GM12874 (cell line): Measurements from ENCODE around the gene G6PD.

Source experiments
- CTCF ChIP-seq: IDR thresholded peaks from 2 replicates; pipeline ENCODE4 v1.5.1; 2011; ENCODE audit warnings: low read depth, mild to moderate bottlenecking, control low read depth, low read length, moderate library complexity; ENCODE audit not compliant: insufficient read depth

Gene G6PD

DNA sequence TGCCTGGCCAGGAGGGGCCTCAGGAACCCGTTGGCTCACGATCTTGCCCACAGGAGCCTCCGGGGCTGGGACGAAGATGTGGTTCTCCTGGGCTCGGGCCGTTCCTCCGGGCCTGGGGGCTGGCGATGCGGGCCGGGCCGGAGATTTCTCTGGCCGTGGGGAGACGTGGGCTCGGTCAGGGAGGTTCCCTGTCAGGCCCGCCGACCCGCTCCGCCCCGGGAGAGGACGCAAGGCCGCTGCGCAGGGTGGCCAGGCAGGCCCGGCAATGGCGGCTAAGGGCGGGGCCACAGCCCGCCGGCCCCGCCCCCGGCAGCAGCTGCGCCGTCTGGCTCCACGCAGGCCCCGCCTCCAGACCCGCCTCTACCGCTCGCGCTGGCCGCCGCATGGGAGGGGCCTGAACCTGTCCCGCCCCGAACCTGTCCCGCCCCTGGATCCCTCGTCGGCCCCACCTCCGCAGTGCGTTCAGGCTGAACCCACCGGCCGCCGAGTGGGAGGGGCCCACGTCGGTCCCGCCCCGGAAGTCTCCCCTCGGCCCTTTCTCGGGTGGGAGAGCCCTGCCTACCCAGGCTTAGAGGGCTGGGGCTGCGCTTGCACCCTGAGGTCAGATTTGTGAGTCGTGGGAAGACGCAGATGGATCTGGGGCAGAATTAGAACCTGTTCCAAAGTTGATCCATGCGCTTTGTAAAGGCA is 30.5 kb downstream of the G6PD start, which contains the start of gene FAM3A:
FAM3A (minus strand) TSS at position 267 of the 690 bp plus-strand sequence. CDS start 460 bp downstream, outside the sequence.
- no peak for TF ChIP-seq CTCF

- no peak for TF ChIP-seq CTCF
Measured at GRCh38 chrX:154515090-154515965, 31.3 kb downstream of the G6PD start.

GRCh38 chrX:154513716-154514115 is 32.9 kb downstream of the G6PD start:
- no peak for TF ChIP-seq CTCF

- no peak for TF ChIP-seq CTCF
Measured at GRCh38 chrX:154512879-154513553, 33.6 kb downstream of the G6PD start.

- TF ChIP-seq CTCF = no peak
Measured at GRCh38 chrX:154511761-154512160, 34.9 kb downstream of the G6PD start.

- no peak for TF ChIP-seq CTCF
Measured at GRCh38 chrX:154509455-154509854, 37.2 kb downstream of the G6PD start.

DNA sequence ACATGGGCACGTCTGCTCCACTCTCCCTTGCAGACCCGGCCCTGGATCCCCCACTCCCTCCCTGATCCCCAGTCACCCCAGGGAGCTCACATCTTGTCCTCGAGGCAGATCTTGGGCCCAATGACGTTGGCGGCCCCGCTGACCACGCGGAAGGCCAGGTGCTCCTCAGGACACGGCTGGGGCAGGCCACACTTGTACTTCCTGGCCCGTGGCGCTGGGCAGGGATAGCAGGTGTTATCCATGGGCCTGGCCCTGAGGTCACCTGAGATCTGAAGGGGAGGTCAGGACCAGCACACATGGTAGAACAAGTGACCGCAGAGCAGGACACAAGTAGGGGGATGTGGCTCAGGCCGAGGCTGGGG is 38.3 kb downstream of the G6PD start:
- TF ChIP-seq CTCF = no peak
